Measurements from ENCODE around the gene WNT5A.

The WNT5A gene

GRCh38 chr3:55489798-55490132, 2.7 kb upstream of the WNT5A start (continued):
- TF ChIP-seq, protein P1, sequence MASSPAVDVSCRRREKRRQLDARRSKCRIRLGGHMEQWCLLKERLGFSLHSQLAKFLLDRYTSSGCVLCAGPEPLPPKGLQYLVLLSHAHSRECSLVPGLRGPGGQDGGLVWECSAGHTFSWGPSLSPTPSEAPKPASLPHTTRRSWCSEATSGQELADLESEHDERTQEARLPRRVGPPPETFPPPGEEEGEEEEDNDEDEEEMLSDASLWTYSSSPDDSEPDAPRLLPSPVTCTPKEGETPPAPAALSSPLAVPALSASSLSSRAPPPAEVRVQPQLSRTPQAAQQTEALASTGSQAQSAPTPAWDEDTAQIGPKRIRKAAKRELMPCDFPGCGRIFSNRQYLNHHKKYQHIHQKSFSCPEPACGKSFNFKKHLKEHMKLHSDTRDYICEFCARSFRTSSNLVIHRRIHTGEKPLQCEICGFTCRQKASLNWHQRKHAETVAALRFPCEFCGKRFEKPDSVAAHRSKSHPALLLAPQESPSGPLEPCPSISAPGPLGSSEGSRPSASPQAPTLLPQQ (tag by site-specific recombination; IDR thresholded peaks at IDR 0.05) = peak; percentile 97
- peak; percentile 50; the same call in 1 of the 2 replicates for TF ChIP-seq ZIC2 (tag by site-specific recombination; IDR thresholded peaks at IDR 0.05)
- TF ChIP-seq ZFP69B (tag by site-specific recombination; IDR thresholded peaks at IDR 0.05) = peak; percentile 95
- peak; percentile 80 for TF ChIP-seq ZNF341 (tag by site-specific recombination; IDR thresholded peaks at IDR 0.05; ENCODE audit: low read depth)
- no peak for TF ChIP-seq ZNF529 (tag by site-specific recombination; IDR thresholded peaks at IDR 0.05; ENCODE audit: insufficient replicate concordance)
- TF ChIP-seq SP3 (tag by site-specific recombination; IDR thresholded peaks at IDR 0.05) = peak; percentile 24; the same call in 1 of the 2 replicates
- peak; percentile 66; the same call in 1 of the 2 replicates for TF ChIP-seq ZBTB48 (tag by site-specific recombination; IDR thresholded peaks at IDR 0.05)
- TF ChIP-seq IKZF3 (tag by site-specific recombination; IDR thresholded peaks at IDR 0.05) = peak; percentile 41
- peak; percentile 18; the same call in 1 of the 2 replicates for TF ChIP-seq PATZ1 (tag by site-specific recombination; IDR thresholded peaks at IDR 0.05)
- TF ChIP-seq SALL2 (tag by site-specific recombination; IDR thresholded peaks at IDR 0.05; ENCODE audit: borderline replicate concordance) = no peak
- peak; percentile 63 for TF ChIP-seq ZBTB8A (tag by site-specific recombination; IDR thresholded peaks at IDR 0.05)
- TF ChIP-seq SP2 (tag by site-specific recombination; IDR thresholded peaks at IDR 0.05) = peak; percentile 45
- no peak for TF ChIP-seq ZNF391 (tag by site-specific recombination; IDR thresholded peaks at IDR 0.05; ENCODE audit: borderline replicate concordance, low read depth)

- Histone ChIP-seq H3K4me1 (ENCODE audit: control insufficient read depth, insufficient read depth, low read length) (peaks cover 21% of the 10 kb centered on the region), H3K9me3 (ENCODE audit: control insufficient read depth, insufficient read depth, low read depth, low read length) (no peaks in the 10 kb centered on the region), H3K4me3 (ENCODE audit: low read depth, low read length) (peak overlapping the region; percentile 72), H3K36me3 (ENCODE audit: control insufficient read depth in 2 of 2, insufficient read depth in 1 of 2, low read length in 2 of 2) (peaks cover 0 to 3% of the 10 kb centered on the region in 2 experiments; a peak in 1 of 3 replicates), H3K27ac (ENCODE audit: extremely low read depth, low read depth, low read length) (peak overlapping the region; percentile 97; the same call in 1 of the 2 replicates)
- CTCF ChIA-PET = interaction anchor here (0.7 kb wide), 1 partner anchor 216 kb away, joined by 3 read pairs; no protein-coding TSS in a partner anchor
- POLR2A ChIA-PET = interaction anchor here (0.6 kb wide), 1 partner anchor 1355 kb away, joined by 3 read pairs; no protein-coding TSS in a partner anchor
- TF ChIP-seq, protein P2, sequence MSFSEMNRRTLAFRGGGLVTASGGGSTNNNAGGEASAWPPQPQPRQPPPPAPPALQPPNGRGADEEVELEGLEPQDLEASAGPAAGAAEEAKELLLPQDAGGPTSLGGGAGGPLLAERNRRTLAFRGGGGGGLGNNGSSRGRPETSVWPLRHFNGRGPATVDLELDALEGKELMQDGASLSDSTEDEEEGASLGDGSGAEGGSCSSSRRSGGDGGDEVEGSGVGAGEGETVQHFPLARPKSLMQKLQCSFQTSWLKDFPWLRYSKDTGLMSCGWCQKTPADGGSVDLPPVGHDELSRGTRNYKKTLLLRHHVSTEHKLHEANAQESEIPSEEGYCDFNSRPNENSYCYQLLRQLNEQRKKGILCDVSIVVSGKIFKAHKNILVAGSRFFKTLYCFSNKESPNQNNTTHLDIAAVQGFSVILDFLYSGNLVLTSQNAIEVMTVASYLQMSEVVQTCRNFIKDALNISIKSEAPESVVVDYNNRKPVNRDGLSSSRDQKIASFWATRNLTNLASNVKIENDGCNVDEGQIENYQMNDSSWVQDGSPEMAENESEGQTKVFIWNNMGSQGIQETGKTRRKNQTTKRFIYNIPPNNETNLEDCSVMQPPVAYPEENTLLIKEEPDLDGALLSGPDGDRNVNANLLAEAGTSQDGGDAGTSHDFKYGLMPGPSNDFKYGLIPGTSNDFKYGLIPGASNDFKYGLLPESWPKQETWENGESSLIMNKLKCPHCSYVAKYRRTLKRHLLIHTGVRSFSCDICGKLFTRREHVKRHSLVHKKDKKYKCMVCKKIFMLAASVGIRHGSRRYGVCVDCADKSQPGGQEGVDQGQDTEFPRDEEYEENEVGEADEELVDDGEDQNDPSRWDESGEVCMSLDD (tag by site-specific recombination; IDR thresholded peaks at IDR 0.05) = peak; percentile 71
- peak; percentile 92 for TF ChIP-seq GLIS1 (tag by site-specific recombination; IDR thresholded peaks at IDR 0.05)
- TF ChIP-seq ZNF707 (tag by site-specific recombination; IDR thresholded peaks at IDR 0.05) = no peak
- no peak for TF ChIP-seq ZNF37A (tag by site-specific recombination; IDR thresholded peaks at IDR 0.05)
- peak; percentile 71 for TF ChIP-seq GLIS2 (tag by site-specific recombination; IDR thresholded peaks at IDR 0.05)
- TF ChIP-seq, protein P3, sequence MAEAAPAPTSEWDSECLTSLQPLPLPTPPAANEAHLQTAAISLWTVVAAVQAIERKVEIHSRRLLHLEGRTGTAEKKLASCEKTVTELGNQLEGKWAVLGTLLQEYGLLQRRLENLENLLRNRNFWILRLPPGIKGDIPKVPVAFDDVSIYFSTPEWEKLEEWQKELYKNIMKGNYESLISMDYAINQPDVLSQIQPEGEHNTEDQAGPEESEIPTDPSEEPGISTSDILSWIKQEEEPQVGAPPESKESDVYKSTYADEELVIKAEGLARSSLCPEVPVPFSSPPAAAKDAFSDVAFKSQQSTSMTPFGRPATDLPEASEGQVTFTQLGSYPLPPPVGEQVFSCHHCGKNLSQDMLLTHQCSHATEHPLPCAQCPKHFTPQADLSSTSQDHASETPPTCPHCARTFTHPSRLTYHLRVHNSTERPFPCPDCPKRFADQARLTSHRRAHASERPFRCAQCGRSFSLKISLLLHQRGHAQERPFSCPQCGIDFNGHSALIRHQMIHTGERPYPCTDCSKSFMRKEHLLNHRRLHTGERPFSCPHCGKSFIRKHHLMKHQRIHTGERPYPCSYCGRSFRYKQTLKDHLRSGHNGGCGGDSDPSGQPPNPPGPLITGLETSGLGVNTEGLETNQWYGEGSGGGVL (tag by site-specific recombination; IDR thresholded peaks at IDR 0.05) = peak; percentile 49; the same call in 1 of the 2 replicates
- TF ChIP-seq ZNF513 (tag by site-specific recombination; IDR thresholded peaks at IDR 0.05) = no peak
- TF ChIP-seq REST (tag by site-specific recombination; IDR thresholded peaks at IDR 0.05) = 0 out of 2 replicates have a peak, but pooled peaks have one; percentile 37
- 0 out of 2 replicates have a peak, but pooled peaks have one; percentile 28 for TF ChIP-seq MZF1 (tag by site-specific recombination; IDR thresholded peaks at IDR 0.05; ENCODE audit: borderline replicate concordance)
Observed at GRCh38 chr3:55488398-55489055, 1.4 kb upstream of the WNT5A start.

Data from HEK293 (cell line).